Measurements from ENCODE around the gene KLK3.

The KLK3 gene

DNA sequence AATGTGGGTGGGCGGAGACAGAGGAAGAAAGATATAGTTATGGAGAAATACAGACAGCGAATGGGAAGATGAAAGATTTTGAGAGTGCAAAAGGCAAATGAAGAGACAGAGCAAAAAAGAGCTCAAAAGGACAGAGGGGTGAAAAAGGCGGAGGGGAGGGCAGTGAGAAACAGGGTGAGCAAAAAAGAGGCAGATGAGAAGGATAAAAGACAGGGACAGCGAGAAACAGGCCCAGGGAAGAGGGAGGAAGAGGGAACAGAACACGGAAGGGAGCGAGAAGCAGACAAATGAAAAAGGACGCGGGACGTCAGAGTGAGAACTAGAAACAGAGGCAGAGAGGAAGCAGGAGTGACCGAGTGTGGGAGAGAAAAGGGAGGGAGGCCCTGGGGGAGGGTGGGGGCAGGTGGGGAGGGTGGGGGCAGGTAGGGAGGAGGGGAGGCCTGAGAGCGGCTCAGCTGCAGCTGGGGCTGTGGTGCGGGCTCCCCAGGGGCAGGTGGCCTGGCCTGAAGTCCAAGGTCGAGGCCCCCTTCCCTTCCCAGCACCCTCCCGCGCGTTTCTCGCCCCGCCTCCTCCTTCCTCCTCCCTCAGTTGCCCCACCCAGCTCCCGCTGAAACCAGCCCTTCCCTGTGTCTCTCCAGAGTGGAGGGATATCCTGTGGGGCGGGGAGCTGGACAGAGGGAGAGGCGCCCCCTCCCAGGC is 34.0 kb upstream of the KLK3 start:
- H3K27me3 ChIP-seq (ENCODE audit: insufficient read depth, low read length), result peaks cover 59% of the 10 kb centered on the region

DNA sequence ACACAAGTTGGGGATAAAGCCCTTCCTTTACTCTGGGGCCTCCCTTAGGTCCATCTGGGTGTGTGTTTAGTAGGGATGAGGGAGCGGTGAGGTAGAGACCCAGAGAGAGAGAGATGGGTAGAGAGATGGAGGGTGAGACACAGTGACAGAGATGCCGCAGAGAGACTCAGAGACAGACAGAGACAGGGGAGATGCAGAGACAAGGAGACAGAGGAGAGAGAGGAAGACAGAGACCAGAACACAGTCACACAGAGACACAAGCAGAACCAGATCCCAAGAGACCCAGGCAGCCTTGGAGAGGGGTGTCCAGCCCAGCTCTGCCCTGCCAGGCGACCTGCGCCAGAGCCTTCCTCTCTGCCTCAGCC is 33.5 kb upstream of the KLK3 start:
- Histone ChIP-seq H3K27ac (ENCODE audit: low read depth, low read length) (no peak overlapping the region), H3K9ac (ENCODE audit: low read depth, low read length) (no peak overlapping the region), H3K4me1 (ENCODE audit: insufficient read depth, low read length) (no peaks in the 10 kb centered on the region), H3K27me3 (ENCODE audit: insufficient read depth, low read length) (peaks cover 62% of the 10 kb centered on the region), H3K4me3 (ENCODE audit: low read length) (peak overlapping the region; percentile 24), H3K9me3 (ENCODE audit: insufficient read depth, low read depth, low read length) (no peaks in the 10 kb centered on the region), H3K36me3 (ENCODE audit: insufficient read depth, low read length) (no peaks in the 10 kb centered on the region)
- 82% methylated on average over 4 of the region's 4 CpGs for WGBS

More for the DNA sequence above, 34.0 kb upstream of the KLK3 start:
- 25% methylated on average over 19 of the region's 21 CpGs for WGBS
- Histone ChIP-seq H3K4me1 (ENCODE audit: insufficient read depth, low read length) (no peaks in the 10 kb centered on the region), H3K27ac (ENCODE audit: low read depth, low read length) (no peak overlapping the region), H3K4me3 (ENCODE audit: low read length) (peak overlapping the region; percentile 45), H3K9ac (ENCODE audit: low read depth, low read length) (no peak overlapping the region), H3K9me3 (ENCODE audit: insufficient read depth, low read depth, low read length) (no peaks in the 10 kb centered on the region), H3K36me3 (ENCODE audit: insufficient read depth, low read length) (no peaks in the 10 kb centered on the region)

DNA sequence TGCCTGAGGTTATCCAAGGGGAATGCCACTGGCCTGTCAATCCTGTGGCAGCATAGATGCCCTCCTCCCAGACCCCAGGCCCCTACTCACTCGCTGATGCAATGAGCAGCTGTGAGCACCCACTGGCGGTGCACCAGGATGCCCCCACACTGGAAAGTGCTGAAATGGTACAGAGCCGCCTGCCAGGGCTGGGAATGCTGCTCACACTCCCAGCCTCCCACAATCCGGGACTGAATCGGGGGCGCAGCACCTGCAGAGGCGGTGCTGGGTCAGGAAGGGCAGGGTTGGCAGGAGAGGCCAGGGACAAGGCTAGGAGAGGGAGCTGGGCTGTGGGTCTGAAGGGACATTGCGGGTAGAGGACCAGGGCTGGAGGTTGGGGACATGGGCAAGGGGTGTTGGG is 33.1 kb upstream of the KLK3 start:
- H3K9ac ChIP-seq (ENCODE audit: low read depth, low read length), result no peak overlapping the region
- peaks cover 58% of the 10 kb centered on the region for H3K27me3 ChIP-seq (ENCODE audit: insufficient read depth, low read length)

GRCh38 chr19:50822661-50823208 is 32.0 kb upstream of the KLK3 start:
- Histone ChIP-seq H3K4me3 (ENCODE audit: low read length) (no peak overlapping the region), H3K4me1 (ENCODE audit: insufficient read depth, low read length) (no peaks in the 10 kb centered on the region), H3K9me3 (ENCODE audit: insufficient read depth, low read depth, low read length) (no peaks in the 10 kb centered on the region), H3K27me3 (ENCODE audit: insufficient read depth, low read length) (peaks cover 53% of the 10 kb centered on the region), H3K9ac (ENCODE audit: low read depth, low read length) (no peak overlapping the region), H3K36me3 (ENCODE audit: insufficient read depth, low read length) (no peaks in the 10 kb centered on the region), H3K27ac (ENCODE audit: low read depth, low read length) (no peak overlapping the region)
- WGBS, result 81% methylated on average over 7 of the region's 7 CpGs

More for the DNA sequence above, 33.1 kb upstream of the KLK3 start:
- Histone ChIP-seq H3K27ac (ENCODE audit: low read depth, low read length) (no peak overlapping the region), H3K9me3 (ENCODE audit: insufficient read depth, low read depth, low read length) (no peaks in the 10 kb centered on the region), H3K36me3 (ENCODE audit: insufficient read depth, low read length) (no peaks in the 10 kb centered on the region), H3K4me1 (ENCODE audit: insufficient read depth, low read length) (no peaks in the 10 kb centered on the region), H3K4me3 (ENCODE audit: low read length) (no peak overlapping the region)
- WGBS, result 87% methylated on average over 8 of the region's 8 CpGs

DNA sequence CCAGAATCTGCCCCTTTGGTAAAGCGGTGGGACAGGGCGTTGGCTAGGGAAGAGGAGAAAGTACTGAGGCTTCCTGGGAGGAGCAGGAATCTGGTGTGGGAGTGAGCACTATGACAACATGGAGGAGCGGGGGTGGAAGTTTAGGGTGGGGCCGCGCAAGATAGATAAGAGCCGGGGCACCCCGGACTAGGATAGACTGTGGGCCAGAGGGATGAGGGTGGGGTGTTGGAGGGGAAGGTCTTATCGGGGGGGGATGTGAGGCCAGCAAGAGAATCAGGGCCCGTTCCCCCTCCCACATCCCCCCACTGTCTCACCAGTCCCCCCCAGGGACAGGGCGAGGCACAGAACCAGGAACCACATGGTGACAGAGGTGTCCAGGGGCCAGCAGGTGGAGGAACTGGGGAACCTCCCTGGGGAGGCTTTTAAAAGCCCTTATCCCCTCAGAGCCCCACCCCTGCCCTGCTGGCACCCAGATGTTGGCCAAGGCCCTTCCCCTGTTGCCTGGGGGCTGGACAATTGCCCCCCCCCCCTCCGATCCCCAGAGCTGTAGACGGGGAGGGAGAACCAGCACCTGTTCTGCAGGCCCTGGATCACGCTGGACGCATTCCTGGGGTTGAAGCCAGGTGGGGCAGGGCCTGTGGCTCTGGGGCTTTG is 31.2 kb upstream of the KLK3 start, which contains the start of gene KLK1:
KLK1 (minus strand) TSS at position 399 of the 654 bp plus-strand sequence; CDS start at position 360, 39 bp downstream.
- H3K4me1 ChIP-seq (ENCODE audit: insufficient read depth, low read length), result no peaks in the 10 kb centered on the region
- no peak within 1 kb of the TSS for H3K9ac ChIP-seq (ENCODE audit: low read depth, low read length)
- WGBS, result 85% methylated on average over 13 of the region's 14 CpGs
- H3K9me3 ChIP-seq (ENCODE audit: insufficient read depth, low read depth, low read length), result no peaks in the 10 kb centered on the region
- H3K4me3 ChIP-seq (ENCODE audit: low read length), result no peak within 1 kb of the TSS
- H3K27me3 ChIP-seq (ENCODE audit: insufficient read depth, low read length), result peaks cover 52% of the 10 kb centered on the region
- no peak within 1 kb of the TSS for H3K27ac ChIP-seq (ENCODE audit: low read depth, low read length)
- H3K36me3 ChIP-seq (ENCODE audit: insufficient read depth, low read length), result no peaks in the 10 kb centered on the region

DNA sequence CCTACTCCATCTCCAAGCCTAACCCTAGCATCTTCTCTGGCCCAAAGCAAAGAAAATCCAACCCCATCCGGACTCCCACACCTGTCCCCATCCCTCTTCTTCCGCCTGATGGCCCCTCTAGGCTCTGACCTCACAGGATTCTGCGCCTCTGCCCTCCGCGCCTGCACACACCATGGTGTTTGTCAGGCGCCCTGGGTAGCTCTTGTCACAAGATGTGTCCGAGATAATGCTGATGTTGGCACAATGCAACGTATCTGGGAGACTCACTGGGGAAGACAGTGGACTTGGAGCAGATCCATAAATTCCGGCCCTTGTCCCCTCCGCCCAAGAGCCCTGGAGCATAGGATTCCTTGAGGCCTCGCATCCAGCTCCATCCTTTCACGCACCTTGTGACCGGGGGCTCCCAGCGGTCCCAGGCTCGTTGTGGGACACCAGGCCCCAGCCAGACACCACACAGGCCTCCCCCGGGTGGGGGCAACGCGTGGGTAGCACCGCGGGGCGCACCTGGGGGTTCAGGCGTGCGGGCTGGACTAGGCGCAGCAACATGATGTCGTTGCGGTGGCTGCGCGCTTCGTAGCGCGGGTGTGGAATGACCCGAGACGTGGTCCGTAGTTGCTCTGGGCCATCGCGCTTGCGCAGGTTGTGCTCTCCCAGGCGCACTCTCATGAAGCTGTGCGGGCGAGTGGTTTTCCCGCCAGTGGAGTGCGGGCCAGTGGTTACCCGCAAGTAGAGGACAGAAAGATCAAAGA is 28.0 kb upstream of the KLK3 start:
- 91% methylated on average over 43 of the region's 43 CpGs for WGBS
- Histone ChIP-seq H3K4me3 (ENCODE audit: low read length) (no peak overlapping the region), H3K27me3 (ENCODE audit: insufficient read depth, low read length) (peaks cover 21% of the 10 kb centered on the region)

DNA sequence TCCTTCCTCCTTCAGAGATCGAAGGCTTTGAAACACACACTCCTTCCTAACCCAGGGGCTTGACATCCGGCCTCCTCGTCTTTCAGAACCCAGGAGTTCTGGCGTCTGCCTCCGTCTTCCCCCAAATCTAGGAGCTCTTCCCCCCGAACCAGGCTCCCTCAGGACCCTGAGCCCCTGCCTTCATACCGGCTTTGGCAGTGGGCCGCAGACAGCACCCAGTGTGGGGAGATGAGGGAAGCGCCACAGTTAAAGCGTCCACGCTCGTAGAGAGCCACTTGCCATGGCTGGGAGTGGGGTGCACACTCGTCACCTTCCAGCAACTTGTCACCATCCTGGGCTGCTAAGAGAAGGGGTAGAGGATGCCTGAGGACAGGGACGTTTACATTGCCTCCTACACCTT is 27.2 kb upstream of the KLK3 start:
- H3K27me3 ChIP-seq (ENCODE audit: insufficient read depth, low read length), result peaks cover 13% of the 10 kb centered on the region
- no peaks in the 10 kb centered on the region for H3K4me1 ChIP-seq (ENCODE audit: insufficient read depth, low read length)
- H3K9me3 ChIP-seq (ENCODE audit: insufficient read depth, low read depth, low read length), result no peaks in the 10 kb centered on the region
- 95% methylated on average over 12 of the region's 14 CpGs for WGBS
- no peak overlapping the region for H3K9ac ChIP-seq (ENCODE audit: low read depth, low read length)
- H3K36me3 ChIP-seq (ENCODE audit: insufficient read depth, low read length), result no peaks in the 10 kb centered on the region
- no peak overlapping the region for H3K27ac ChIP-seq (ENCODE audit: low read depth, low read length)
- no peak overlapping the region for H3K4me3 ChIP-seq (ENCODE audit: low read length)

More for the DNA sequence above, 28.0 kb upstream of the KLK3 start:
- Histone ChIP-seq H3K27ac (ENCODE audit: low read depth, low read length) (no peak overlapping the region), H3K4me1 (ENCODE audit: insufficient read depth, low read length) (no peaks in the 10 kb centered on the region), H3K9ac (ENCODE audit: low read depth, low read length) (no peak overlapping the region), H3K9me3 (ENCODE audit: insufficient read depth, low read depth, low read length) (no peaks in the 10 kb centered on the region), H3K36me3 (ENCODE audit: insufficient read depth, low read length) (no peaks in the 10 kb centered on the region)

GRCh38 chr19:50829801-50830200 is 24.9 kb upstream of the KLK3 start:
- H3K9ac ChIP-seq (ENCODE audit: low read depth, low read length), result no peak overlapping the region
- peaks cover 12% of the 10 kb centered on the region for H3K27me3 ChIP-seq (ENCODE audit: insufficient read depth, low read length)
- H3K27ac ChIP-seq (ENCODE audit: low read depth, low read length), result no peak overlapping the region
- no peak overlapping the region for H3K4me3 ChIP-seq (ENCODE audit: low read length)
- no peaks in the 10 kb centered on the region for H3K9me3 ChIP-seq (ENCODE audit: insufficient read depth, low read depth, low read length)
- no peaks in the 10 kb centered on the region for H3K4me1 ChIP-seq (ENCODE audit: insufficient read depth, low read length)
- whole genome bisulfite sequencing, result 89% methylated on average over 5 of the region's 5 CpGs
- no peaks in the 10 kb centered on the region for H3K36me3 ChIP-seq (ENCODE audit: insufficient read depth, low read length)

GRCh38 chr19:50830266-50831025 is 24.3 kb upstream of the KLK3 start:
- Histone ChIP-seq H3K9ac (ENCODE audit: low read depth, low read length) (no peak overlapping the region), H3K36me3 (ENCODE audit: insufficient read depth, low read length) (no peaks in the 10 kb centered on the region), H3K27me3 (ENCODE audit: insufficient read depth, low read length) (peaks cover 19% of the 10 kb centered on the region), H3K4me1 (ENCODE audit: insufficient read depth, low read length) (no peaks in the 10 kb centered on the region), H3K27ac (ENCODE audit: low read depth, low read length) (no peak overlapping the region), H3K4me3 (ENCODE audit: low read length) (no peak overlapping the region), H3K9me3 (ENCODE audit: insufficient read depth, low read depth, low read length) (no peaks in the 10 kb centered on the region)
- 71% methylated on average over 13 of the region's 17 CpGs for WGBS

- Histone ChIP-seq H3K27me3 (ENCODE audit: insufficient read depth, low read length) (peaks cover 22% of the 10 kb centered on the region), H3K9ac (ENCODE audit: low read depth, low read length) (no peak overlapping the region), H3K27ac (ENCODE audit: low read depth, low read length) (no peak overlapping the region), H3K36me3 (ENCODE audit: insufficient read depth, low read length) (no peaks in the 10 kb centered on the region), H3K9me3 (ENCODE audit: insufficient read depth, low read depth, low read length) (no peaks in the 10 kb centered on the region), H3K4me1 (ENCODE audit: insufficient read depth, low read length) (no peaks in the 10 kb centered on the region), H3K4me3 (ENCODE audit: low read length) (no peak overlapping the region)
- WGBS, result 74% methylated on average over 7 of the region's 7 CpGs
Measured at GRCh38 chr19:50831026-50831396, 23.7 kb upstream of the KLK3 start.
